ENCODE data around the gene ZNF775.

The ZNF775 gene

DNA sequence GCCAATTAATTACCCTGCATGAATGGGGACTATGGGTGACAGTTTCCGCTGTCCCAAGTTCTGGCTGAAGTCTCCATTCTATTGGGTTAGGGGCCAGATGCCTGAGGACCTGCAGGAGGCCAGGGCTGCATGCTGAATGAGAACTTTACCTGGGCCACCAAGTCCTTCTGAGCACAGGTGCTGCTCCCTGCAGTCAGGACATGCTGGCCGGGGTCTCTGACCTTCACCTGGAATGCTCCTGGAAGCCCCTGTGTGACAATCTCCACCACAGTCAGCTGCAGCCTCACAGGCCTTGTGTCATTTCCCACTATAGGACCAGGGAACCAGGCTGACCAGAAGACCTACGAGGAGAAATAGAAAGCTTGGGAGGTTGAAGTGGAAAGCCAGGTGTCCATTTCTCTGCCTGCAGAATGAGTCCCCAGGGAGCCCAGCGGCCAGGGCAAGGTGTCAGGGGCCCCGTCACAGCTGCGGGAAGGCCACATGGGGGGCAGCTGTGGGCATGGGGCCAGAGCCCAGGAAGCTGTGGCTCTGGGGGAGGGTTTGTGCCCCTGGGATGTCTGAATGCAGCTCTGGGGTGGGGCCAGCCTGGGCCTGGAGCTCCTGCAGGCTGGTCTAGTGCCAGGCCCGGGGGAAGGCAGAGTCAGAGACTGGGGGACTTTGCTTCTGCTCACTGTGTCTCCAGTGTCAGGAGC is 65.7 kb downstream of the ZNF775 start:
- peak; percentile 48 for DNase-seq

DNA sequence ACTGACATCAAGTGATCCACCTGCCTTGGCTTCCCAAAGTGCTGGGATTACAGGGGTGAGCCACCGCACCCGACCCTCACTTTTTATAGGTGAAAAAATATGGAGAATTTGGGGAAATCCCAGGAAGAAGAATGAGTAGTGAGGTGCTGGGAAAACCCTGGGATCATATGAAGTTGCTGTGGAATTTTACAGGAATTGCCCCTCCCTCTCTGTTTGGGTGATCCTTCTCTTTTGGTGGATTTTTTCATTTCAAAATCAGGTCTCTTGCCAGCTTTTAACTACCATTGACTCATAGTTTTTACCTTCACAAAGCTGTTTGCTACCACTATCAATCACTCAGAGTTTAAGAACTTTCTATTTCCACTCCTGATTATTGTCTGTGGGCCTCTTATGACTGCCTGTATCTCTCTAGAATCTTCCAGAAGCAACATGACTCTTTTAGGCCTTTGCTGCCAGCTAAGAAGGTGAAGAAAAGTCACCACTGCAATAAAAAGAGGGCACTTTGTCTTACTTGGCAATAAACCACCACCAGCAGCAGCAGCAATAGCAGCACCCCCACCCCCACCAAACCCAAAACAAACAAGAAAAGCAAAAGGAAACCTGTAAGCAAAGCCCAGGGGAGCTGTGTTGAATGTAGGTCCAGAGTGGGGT is 67.3 kb downstream of the ZNF775 start:
- DNase-seq = no peak
